GM18858 (cell line): Measurements from ENCODE around the gene KPNA1.
"Not testable (repeated sequence)": the region's sequence is repeated elsewhere in the genome, so short reads cannot be mapped to it uniquely, and the experiment has no call there.

Source experiments
- ATAC-seq: cut with Tn5 transposase; IDR thresholded peaks from one replicate; pipeline ENCODE4 v1.9.1; 2021; ENCODE audit not compliant: unreplicated experiment

KPNA1 gene

DNA sequence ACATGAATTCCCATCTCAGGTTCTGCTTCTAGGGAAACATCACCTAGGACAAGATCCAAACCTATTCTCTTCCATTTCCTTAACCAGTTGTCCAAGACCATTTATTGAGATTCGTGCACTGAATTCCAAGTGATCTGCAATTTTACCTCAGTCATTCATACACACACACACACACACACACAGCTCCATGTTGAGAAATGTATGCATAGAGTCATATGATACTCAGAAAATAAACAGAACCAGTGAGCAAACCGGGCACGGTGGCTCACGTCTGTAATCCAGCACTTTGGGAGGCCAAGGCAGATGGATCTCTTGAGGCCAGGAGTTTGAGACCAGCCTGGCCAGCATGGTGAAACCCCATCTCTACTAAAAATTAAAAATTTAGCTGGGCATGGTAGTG, 6.1 kb upstream of the KPNA1 start:
- no peak for ATAC-seq

DNA sequence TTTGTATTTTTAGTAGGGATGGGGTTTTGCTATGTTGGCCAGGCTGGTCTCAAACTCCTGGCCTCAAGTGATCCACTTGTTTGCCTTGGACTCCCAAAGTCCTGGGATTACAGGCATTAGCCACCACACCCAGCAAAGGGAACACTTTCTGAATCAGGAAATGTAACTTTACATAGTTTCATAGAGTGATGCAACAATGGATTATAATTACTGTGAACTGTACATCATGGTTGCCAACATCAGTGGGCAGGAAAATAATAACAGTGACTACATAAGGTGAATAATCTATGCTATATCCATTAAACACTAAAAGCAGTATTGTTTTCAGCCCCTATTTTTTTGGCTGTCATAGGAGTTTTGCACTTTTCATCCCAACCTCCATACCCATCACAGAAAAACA, 5.0 kb upstream of the KPNA1 start:
- ATAC-seq, result no peak

DNA sequence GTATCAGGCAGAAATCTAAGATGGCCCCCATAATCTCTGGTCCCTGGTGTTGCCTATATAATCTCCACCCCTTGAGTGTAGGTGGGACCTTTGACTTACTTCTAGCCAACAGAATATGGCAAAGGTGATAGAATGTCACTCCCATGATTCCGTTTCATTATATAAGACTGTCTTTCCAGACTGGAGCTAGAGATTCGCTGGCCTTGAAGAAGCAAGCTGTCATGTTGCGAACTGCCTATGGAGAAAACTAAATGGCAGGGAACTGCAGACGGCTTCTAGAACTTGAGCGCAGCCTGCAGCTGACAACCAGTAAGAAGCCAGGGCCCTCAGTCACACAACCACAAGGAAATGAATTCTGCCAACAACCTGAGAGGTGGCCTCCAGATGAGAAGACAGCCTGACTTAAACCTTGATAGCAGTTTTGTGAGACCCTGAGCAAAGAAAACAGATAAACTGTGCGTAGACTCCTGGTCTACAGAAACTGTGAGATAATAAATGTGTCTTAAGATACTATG, 2.2 kb upstream of the KPNA1 start:
- ATAC-seq, result no peak

DNA sequence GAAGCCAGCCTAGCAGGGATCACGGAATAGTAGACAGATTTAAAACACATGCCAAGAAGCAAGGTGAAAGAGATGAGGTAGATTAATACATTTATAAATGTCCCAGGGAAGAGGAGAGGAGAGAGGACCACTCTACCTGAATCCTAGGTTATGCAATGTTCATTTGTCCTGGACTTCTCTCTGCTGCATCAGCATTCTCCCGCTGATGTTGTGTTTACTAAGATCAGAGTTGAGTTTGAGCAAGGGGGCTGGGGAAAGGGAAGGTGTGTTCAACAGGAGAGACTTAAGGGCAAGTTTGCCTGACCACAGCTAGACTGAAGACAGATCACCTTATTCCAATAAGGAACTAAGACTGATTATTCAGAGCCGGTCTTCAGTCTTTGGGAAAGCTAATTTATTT, 1.1 kb upstream of the KPNA1 start:
- ATAC-seq, result no peak

DNA sequence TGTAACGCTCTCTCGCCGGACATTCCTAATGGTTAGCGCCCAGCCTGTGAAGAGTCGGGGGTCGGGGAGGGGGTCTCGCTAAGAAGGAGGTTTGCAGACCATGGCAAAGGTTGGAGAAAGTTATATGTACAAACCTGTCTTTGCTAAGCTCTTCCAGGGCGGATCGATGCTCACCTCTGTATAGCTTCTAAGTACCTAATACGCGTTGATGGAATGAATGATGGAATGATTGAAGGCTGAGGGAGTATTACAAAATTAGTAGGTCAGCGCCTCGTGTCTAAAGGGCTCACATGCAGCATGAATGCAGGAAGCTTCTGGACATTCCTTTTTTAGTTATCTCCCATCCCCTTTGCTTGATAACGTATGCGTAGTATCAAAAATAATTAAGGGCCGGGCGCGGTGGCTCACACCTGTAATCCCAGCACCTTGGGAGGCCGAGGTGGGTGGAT, 305 bp upstream of the KPNA1 start:
- ATAC-seq, result no peak

DNA sequence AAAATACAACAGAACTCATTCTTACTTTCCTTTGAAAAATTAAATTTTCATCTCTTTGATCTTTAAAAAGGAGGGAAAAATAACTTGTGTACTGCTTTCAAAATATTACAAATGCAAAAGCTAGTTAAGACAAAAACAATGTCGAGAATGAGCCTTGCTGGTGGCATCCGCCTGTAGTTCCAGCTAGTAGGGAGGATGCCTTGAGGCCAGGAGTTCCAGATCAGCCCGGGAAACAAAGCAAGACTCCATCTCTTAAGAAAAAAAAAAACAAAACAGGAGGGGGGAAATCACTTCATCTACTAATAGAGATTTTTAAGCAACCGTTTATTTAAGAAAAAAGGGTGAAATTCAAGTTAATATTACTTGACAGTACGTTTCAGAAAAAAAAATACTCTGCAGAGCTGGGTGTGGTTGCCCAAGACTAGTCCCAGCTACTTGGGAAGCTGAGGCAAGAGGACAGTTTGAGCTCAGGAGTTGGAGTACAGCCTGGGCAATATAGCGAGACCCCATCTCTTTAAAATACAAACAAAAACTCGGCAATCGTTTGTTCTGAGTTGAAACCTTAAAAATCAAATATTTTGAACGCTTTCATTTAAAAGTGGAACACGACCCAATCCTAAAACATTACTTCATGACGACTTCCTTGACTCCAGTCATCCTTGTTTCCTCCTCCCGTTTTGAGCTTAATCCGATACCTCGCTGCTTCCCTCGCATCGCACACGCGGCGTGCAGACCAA, 1.2 kb downstream of the KPNA1 start:
- no peak for ATAC-seq

DNA sequence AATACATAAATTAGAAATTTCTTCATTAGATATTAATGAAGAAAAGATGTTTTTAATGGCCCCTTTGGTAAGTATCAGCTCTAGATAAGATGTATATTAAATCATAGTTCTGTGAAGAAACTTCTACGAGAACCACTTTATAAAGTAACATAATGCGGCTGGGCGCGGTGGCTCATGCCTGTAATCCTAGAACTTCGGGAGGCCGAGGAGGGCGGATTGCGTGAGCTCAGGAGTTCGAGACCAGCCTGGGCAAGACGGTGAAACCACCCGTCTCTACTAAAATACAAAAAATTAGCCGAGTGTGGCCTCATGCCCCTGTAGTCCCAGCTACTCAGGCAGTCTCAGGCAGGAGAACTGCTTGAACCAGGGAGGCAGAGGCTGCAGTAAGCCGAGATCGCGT, 2.5 kb downstream of the KPNA1 start:
- ATAC-seq, result no peak

DNA sequence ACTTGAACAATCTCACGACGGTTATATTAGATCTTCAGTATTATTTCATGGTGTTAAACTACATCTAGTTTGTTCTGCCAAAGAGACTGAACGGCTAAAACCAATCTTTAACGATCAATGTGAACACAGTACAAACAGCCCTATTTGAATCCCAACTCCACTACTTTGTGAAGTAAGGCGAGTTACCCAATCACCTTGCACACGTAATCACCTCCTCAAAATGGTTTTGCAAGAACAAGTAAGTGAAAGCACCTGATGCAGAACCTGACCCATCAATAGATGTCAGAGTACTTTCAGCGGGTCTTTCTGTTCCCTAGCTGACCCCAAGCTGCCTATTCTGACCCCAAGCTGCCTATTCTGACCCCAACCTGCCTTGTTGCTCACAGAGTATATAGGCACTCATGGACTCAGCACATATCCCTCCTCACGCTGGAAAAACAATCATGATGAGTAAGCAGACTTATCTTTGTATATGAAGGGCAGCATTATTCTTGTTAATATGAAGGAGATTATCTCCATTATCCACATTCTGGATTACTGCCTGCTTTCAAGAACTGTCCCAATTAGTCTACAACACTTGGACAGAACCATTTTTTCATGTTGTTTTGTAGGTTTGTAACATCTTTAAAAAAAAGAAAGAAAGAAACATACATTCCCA, 3.7 kb downstream of the KPNA1 start:
- ATAC-seq, result no peak

DNA sequence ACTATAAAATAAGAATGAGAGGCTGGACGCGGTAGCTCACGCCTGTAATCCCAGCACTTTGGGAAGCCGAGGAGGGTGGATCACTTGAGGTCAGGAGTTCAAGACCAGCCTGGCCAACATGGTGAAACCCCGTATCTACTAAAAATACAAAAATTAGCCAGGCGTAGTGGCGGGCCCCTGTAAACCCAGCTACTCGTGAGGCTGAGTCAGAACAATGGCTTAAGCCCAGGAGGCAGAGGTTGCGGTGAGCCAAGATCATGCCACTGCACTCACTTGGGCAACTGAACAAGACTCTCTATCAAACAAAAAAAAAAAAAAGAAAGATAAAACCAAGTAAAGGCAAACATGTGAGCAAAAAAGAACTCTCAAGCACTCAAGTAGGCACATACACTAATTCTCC, 5.8 kb downstream of the KPNA1 start:
- ATAC-seq, result not testable (repeated sequence)

DNA sequence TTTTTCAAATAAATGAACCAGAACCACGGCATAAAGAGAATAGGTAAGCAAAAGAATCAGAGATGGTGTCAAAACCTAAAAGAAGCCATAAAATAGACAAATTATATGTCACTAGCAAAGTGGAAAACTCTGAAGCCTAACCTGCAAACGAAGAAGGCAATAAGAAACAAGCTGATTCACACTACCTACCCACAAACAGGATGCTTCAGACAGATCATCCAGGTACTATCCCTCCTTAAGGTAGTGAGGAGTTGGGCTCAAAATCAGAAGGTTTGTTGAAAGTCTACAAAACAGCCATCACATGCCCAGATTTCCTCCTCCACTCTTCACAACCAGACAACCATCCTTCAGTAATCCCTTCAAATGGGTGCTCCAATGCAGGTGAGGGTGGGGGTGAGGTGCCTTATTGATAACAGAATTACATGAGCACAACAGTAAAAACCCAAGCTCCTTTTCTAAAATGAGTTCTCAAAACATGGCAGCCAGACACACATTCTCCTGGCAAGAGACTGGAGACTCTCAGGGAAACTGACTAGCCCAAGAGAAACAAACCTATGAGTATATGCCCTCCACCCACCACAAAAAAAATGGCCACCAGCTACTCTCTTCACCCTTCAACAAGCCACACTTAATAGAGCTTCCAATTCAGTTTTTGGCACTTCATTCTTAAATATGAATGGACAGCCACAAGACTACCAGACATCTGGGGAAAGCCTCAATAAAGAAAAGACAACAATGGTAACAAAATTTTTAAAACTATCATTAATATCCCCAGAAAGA, 6.4 kb downstream of the KPNA1 start:
- no peak for ATAC-seq

DNA sequence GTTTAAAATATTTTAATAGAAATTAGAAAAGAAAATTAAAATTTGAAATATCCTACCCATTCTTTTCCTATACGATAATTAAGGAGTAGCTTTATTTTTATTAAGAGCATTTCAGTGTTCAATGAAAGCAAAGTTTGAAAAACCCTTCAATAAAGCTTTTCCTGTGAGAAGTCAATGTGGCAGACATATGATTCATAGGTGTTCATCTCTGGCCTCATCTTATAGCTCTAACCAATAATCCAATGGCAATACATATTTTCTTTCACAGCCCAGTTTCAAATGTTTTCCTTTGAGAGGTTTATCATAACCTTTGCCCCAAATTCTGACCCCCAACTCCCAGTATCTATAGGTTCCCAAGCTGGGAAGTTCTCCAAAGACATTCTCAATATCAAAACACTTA, 8.3 kb downstream of the KPNA1 start:
- ATAC-seq, result no peak

DNA sequence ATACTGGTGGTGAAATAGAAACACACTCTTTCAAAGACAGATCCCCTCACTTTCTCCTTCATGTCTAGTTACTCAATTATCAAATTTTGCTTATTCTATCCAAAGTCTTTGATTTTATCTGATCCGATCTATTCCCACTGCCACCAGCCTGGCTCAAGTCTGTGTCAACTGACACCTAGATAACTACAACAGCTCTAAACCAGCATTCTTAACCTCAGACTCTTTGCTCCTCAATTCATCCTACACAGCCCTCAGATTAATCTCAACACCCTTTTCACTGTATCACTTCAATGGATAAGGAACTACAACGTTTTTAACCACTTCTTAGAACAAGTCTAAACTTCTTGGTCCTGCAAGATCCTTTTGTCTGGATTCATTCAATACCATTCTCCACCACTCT, 9.1 kb downstream of the KPNA1 start:
- ATAC-seq, result no peak

DNA sequence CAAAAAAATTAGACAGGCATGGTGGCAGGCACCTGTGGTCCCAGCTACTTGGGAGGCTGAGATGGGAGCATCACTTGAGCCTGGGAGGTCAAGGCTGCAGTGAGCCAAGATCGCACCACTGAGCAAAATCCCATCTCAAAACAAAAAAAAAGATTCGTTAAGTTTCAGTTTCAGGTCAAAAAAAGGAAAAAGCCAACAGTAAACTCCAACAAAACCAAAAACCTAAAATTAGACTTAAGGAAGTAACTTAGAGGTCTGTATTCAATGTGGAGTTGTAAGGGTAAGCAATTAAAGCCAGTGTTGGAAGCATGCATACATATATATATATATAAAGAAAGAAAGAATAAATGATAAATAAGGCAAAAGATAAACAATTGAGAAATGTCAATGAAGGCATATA, 11.8 kb downstream of the KPNA1 start:
- no peak for ATAC-seq

DNA sequence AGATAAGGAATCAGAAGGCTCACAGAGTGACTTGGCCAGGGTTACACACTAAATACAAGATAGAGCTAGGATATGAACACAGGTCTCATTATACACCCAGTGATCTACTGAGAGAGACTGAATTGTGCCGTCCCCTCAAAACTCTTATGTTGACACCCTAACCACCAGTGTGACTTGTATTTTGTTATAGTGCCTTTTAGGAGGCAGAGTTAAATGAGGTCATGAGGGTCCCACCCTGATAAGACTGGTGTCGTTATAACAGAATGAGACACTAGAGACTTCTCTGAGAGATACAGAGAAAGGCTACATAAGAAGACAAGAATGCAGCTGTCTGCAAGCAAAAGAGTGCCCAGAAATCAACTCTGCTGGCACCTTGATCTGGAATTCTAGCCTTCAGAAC, 12.6 kb downstream of the KPNA1 start:
- no peak for ATAC-seq

DNA sequence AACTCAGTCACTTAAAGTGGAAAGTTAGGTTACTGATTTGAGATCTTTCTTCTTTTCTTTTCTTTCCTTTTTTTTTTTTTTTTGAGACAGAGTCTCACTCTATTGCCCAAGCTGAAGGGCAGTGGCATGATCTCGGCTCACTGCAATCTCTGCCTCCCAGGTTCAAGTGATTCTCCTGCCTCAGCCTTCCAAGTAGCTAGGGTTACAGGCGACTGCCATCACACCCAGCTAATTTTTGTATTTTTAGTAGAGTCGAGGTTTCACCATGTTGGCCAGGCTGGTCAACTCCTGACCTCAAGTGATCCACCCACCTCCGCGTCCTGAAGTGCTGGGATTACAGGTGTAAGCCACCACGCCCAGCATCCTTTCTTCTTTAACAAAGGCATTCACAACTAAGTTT, 13.8 kb downstream of the KPNA1 start:
- not testable (repeated sequence) for ATAC-seq

DNA sequence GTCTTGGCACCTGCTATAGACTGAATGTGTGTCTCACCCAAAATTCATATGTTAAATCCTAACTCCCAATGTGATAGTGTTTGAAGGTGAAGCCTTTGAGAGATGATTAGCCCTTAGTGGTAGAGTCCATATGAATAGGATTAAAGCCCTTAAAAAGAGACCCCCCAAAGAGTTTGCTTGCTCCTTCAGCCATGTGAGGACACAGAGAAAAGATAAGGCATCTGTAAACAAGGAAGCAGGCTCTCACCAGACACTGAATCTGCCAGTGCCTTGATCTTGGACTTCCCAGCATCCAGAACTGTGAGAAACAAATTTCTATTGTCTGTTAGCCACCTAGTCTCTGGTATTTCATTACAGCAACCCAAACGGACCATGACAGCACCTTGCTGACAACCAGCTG, 16.6 kb downstream of the KPNA1 start:
- ATAC-seq, result no peak

DNA sequence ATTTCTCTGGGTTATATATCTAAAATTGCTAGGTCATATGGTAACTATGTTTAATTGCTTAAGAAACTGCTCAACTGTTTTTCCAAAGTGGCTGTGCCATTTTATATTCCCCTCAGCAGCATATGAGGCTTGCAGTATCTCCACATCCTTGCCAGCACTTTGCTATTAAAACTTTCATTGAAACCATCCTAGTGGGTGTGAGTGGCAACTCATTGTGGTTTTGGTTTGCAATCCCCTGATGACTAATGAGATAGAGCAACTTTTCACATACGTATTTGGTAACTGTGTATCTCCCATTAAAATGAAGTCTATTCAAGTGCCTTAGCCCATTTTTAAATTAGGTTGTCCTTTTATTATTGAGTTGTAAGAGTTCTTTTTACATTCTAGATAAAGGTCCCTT, 17.3 kb downstream of the KPNA1 start:
- peak; percentile 95 for ATAC-seq

DNA sequence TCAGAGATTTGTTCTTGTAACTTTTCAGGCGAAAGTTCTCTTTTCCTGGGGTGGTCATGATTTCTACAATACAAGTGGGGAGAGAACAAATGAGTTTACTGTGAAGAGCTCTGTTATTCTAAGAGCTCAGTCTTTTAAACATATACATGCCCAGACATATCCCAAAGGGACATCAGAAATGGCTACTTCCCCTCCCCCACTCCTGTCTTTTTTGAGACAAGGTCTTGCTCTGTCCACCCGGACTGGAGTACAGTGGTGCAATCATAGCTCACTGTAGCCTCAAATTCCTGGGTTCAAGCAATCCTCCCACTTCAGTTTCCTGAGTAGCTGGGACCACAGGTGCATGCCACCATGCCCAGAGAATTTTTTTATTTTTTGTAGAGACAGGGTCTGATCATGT, 18.2 kb downstream of the KPNA1 start:
- ATAC-seq, result no peak

DNA sequence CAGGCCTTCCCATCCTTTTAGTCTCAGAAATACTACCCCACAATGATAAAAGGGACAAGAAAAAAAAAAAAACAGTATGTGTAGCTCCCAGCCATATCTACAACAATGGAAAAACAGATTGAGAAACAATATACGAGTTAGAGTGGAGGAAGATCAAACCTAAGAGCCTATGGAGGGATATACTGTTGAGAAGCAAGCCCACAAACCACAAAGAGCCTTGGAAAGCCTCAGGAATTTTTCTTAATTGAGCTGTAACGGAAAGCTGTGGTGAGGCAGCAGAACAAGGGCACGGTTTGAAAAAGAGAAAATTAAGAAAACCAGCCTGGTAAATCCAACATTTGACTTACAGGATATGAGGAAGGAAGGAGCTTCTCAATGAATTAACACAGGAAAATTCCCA, 21.4 kb downstream of the KPNA1 start:
- ATAC-seq, result no peak

DNA sequence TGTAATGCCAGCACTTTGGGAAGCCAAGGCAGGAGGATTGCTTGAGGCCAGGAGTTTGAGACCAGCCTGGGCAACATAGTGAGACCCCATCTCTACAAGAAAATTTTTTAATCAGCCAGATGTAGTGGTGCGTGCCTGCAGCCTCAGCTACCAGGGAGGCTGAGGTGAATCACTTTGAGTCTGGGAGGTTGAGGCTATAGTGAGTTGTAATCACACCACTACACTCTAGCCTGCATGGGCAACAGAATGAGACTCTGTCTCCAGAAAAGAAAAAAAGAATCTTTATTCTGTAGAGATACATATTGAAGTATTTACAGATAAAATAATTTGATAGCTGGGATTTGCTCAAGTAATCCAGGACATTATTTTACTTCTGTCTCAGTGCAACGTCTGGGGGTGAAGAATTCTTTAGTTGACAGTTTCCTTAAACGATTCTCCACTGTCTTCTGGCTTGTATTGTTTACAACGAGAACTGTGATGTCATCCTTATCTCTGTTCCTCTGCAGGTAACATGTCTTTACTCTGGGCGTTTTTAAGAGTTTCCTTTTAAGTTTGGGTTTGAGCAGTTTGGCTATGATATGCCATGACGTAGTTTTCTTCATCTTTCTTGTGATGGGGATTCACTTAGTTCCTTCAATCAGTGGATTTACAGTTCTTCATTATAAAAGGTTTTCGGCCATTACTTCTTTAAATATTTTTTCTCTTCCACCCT, 26.3 kb downstream of the KPNA1 start:
- no peak for ATAC-seq

DNA sequence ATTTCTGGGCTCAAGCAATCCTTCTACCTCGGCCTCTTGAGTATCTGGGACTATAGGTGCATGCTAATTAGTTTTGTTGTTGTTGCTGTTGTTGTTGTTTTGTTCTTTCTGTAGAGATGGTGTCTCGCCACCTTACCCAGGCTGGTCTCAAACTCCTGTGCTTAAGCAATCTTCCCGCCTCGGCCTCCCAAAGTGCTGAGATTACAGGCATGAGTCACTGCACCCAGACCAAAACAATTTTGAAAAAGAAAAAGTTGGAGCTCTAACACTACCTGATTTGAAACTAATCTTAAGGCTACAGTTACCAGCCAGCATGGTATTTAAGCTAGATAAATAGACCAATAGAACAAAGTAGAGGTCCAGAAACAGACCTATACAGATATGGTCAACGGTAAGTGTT, 29.8 kb downstream of the KPNA1 start:
- ATAC-seq, result no peak
